HS-27A (cell line): ENCODE measurements around the gene PES1.
"Not testable (repeated sequence)": the region's sequence is repeated elsewhere in the genome, so short reads cannot be mapped to it uniquely, and the experiment has no call there.

Experiments
- DNase-seq: peaks from one replicate; pipeline ENCODE4 v3.0.0-alpha.2; 2012; ENCODE audit warnings: low read depth, missing footprints

The PES1 gene

DNA sequence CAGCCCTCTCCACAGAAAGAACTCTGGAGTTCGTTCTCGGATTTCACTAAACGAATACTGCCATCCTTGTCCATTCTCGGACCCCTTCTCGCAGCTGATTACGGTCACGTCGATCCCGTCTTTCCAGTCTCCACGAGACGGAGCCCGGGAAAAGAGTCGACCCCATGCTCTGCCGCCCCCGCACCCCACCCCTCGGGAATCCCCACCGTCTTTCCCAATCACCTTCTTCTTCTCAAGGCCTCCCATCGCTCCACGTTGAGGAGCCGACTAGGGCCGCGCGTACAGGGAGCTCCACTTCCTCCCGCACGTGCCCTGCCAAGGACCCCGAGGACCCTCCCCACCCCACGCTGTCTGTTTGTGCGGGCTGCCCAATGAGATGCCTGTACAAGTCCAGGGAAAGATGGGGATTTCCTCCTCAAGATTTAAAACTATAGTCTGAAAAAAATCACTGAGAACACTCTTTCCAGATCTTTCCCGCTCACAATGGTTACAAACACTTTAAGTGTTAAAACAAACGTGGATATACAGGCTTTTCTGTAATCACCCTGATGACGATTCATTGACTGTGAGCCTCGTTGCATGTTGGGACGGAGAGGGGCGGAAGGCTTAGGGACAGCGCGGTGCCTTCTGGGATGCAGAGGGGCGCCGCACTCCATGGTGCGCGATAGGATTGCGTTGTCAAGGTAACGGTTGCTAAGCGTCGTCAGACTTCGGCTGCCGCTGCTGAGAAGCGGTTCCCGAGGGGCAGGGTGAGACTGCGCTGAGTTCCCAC, at the start of gene PES1:
Gene PES1, minus strand, starts transcription at position 323 of the 772 bp plus-strand sequence. Its CDS starts 77 bp downstream, at position 246.
- DNase-seq = peak; percentile 92

DNA sequence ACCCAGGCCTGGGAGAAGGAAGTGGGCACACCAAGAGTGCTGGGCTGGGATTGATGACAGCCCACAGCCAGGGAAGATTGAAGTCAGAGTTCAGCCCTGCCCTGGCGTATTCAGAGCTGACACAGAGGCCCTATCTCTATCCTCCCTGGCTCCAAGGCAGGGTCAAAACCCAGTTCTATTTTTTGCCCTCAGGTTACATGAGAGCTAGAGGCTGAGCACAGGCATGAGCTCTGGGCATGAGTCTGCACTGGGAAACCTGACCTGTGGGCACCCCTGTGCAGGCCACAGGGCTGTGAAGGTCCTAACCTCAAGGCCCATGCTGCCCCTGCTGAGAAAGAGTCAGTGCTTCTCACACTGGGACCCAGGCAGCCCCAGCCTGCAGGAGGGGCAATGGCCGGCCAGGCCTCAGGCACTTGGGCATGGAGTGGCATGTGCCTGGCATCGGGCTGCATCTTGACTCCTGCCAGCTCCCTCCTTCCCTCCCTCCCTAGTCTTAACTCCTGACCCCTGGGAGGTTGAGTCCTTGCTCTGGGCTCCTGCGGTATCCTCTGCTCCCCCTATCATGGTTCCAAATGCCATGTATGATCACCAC, 49.2 kb upstream of the PES1 start:
- DNase-seq = no peak

DNA sequence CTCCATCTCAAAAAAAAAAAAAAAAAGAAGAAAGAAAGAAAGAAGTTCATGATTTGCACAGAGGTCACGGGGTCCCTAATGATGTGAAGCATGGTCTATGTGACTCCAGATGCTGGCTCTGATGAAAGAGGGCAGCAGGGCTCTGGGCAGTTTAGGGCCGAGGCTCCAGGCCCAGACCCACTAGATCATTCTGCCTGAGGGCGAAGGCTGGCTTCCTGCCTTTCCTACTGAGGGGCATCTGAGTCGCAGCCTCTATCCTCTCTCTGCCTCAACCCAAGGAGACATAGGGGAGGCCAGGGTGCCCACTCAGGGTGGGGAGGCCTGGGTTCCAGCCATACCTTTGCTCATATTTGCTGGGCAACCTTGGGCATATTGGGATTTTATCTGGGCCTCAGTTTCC, 48.7 kb upstream of the PES1 start:
- no peak for DNase-seq

DNA sequence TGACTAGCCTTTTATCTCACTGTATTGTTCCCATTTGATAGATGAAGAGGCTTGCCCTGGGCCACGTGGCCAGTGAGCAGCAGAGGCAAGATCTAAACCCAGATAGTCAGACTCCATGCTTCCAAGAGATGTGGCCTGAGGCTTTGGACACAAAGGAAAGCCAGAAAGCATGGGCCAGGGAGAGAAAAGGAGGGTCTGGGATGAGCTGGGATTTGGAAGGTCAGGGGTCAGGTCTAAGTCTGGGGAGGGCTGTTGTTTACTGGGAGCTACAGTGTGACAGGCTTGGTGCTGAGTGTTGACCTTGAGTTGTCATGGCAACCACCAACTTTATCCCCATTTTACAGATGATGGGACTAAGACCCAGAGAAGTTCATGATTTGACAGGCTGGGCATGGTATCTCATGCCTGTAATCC, 46.0 kb upstream of the PES1 start:
- DNase-seq = no peak

DNA sequence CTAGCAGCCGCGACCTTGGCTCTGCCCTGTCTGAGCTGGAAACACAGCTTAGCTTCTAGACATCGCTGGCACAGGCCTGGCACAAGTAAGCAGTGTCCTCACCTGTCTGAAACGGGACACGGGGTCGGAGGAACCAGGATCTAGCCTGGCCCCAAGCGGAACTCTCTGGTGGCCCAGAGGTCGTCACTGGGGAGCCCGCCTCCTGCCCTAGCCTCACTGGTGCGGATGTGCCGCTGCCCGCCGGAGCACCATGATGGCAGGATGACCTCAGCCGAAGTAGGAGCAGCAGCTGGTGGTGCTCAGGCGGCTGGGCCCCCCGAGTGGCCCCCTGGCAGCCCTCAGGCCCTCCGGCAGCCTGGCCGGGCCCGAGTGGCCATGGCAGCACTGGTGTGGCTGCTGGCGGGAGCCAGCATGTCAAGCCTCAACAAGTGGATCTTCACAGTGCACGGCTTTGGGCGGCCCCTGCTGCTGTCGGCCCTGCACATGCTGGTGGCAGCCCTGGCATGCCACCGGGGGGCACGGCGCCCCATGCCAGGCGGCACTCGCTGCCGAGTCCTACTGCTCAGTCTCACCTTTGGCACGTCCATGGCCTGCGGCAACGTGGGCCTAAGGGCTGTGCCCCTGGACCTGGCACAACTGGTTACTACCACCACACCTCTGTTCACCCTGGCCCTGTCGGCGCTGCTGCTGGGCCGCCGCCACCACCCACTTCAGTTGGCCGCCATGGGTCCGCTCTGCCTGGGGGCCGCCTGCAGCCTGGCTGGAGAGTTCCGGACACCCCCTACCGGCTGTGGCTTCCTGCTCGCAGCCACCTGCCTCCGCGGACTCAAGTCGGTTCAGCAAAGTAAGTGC, 44.7 kb upstream of the PES1 start:
- DNase-seq = no peak

DNA sequence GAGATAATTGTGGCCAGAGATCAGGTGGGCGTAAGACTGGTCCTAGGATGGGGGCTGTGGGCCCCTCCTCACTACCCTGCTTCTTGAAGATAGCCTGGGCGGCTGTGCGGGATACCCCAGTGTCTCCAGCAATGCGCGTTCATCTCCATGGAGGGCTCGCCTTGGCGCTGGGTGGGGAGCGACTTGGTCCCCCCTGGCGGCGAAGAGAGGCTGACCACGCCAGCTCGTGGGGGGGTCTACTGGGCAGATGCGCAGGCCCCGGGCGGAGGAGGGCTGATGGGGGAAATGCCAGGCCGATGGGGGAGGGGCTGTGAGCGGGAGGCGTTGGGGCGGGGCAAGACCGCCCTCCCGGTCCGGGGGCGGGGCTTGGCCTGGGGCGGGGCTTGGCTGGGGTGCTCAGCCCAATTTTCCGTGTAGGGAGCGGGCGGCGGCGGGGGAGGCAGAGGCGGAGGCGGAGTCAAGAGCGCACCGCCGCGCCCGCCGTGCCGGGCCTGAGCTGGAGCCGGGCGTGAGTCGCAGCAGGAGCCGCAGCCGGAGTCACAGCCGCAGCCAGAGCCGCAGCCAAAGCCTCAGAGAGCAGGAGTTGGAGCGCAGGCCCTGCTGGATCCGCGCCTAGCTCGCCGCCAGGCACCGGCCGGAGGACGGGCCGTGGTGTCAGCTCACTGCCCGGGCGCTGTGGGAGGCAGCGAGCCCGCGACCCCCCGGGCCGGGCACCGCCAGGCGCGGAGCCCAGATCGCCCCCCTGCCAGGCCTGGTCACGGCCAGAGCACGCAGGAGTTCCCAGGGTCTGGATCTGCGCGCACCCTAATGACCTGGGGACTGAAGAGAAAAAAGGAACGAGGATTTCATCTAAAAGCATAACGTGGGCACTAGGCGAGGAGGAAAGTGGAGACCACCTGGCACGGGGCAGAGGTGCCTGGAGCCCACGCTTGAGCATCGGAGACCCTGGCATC, 43.8 kb upstream of the PES1 start, which contains the start of gene SLC35E4:
Gene SLC35E4, plus strand, starts transcription at position 509 of the 953 bp plus-strand sequence. CDS start 670 bp downstream, outside the sequence.
- peak; percentile 72 for DNase-seq

DNA sequence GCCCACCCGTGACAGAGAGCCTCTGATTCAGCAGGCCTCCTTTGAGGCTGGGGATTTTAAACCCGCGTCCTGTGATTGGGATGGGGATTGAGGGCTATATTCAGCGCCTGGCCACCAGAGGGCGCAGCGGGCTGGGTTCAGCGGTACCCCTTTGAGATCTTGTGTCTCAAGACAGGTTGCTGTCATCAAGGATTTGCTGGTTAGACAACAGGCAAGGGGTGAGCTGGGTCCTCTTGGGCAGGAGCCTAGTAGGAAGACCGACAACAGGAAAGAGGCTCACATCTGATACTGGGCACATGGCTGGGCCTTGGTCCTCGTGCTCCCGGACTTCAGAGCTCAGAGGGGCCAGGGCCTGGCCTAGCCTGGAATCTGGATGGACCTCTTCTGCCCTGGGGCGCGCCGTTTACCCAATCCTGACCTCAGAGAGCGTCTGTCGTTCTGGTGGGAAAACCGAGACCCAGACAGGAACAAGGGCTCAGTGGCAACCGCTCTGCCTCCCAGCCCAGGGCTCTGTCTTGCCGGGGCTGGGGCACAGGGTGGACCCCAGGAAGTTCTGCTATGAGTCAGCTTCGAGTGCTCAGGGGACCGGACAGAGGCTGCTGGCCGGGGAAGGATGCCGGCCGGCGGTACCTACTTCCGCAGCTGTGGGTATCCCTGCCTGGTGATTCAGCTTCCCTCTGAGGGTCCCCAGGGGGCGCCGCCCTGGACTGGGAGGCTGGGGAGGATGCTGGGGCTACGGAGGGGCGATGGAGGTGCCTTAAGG, 42.9 kb upstream of the PES1 start:
- DNase-seq = peak; percentile 65

DNA sequence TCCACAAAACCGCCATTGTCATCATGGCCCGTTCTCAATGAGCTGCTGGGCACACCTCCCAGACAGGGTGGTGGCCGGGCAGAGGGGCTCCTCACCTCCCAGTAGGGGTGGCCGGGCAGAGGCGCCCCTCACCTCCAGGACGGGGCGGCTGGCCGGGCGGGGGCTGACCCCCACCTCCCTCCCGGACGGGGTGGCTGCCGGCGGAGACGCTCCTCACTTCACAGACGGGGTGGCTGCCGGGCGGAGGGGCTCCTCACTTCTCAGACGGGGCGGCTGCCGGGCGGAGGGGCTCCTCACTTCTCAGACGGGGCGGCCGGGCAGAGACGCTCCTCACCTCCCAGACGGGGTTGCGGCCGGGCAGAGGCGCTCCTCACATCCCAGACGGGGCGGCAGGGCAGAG, 39.8 kb upstream of the PES1 start:
- DNase-seq = not testable (repeated sequence)

DNA sequence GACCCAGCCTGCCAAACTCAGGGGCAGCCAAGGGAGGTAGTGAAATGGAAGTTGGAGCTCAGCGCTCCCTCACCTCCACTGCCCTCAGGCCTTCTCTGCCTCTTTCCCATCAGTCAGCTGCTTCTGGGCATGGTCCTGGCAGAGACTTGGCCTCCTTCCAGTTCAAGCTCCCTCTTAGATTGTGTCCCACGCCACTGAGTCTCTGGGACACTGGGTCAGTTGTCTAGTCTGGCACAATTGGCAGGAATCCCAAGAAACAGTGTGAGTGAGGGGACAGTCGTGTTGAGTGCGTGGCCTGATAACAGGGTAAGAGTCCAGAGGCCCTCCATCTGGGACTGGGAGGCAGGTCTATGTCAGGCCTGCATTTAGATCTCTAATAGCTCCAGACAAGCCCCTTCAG, 36.8 kb upstream of the PES1 start:
- no peak for DNase-seq

DNA sequence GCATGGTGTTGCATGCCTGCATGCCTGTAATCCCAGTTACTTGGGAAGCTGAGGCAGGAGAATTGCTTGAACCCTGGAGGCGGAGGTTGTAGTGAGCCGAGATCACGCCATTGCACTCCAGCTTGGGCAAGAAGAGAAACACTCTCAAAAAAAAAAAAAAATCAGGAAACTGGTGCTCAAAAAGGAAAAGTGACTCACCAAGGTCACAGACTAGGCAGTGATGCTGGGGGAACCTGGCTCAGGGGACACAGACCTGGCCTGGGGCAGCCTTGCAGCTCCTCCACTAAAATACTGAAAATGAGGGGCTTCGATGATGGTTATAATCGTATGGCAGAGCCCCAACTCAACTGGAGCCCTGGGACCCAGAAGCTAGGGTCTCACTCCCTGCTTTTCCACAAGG, 35.8 kb upstream of the PES1 start:
- DNase-seq = no peak

DNA sequence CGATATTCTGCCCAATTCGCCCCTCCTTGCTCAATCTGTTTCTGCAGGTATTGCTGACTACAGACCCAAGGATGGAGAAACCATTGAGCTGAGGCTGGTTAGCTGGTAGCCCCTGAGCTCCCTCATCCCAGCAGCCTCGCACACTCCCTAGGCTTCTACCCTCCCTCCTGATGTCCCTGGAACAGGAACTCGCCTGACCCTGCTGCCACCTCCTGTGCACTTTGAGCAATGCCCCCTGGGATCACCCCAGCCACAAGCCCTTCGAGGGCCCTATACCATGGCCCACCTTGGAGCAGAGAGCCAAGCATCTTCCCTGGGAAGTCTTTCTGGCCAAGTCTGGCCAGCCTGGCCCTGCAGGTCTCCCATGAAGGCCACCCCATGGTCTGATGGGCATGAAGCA, 34.7 kb upstream of the PES1 start:
- no peak for DNase-seq

DNA sequence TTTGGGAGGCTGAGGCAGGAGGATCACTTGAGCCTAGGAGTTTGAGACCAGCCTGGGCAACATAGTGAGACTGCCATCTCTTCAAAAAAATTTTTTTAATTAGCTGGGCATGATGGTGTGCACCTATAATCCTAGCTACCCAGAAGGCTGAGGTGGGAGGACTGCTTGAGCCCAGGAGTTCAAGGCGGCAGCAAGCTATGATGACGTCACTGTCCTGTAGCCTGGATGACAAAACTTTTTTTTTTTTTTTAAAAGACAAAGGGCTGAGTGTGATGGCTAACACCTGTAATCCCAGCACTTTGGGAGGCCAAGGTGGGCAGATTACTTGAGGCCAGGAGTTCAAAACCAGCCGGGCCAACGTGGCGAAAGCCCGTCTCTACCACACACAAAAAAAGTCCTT, 28.2 kb upstream of the PES1 start:
- DNase-seq = not testable (repeated sequence)

DNA sequence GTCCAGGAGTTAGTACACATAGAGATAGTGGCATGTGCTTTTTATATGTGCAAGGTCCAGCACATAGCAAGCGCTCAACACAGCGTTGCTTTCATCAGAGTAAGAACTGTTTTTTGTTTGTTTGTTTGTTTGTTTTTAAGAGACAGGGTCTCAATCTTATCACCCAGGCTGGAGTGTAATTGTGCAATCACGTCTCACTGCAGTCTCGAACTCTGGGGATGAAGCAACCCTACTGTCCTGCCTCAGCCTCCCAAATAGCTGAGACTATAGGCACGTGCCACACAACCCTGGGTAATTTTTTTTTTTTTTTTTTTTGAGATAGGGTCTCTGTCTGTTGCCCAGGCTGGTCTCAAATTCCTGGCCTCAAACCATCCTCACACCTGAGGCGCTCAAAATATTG, 26.1 kb upstream of the PES1 start:
- no peak for DNase-seq

DNA sequence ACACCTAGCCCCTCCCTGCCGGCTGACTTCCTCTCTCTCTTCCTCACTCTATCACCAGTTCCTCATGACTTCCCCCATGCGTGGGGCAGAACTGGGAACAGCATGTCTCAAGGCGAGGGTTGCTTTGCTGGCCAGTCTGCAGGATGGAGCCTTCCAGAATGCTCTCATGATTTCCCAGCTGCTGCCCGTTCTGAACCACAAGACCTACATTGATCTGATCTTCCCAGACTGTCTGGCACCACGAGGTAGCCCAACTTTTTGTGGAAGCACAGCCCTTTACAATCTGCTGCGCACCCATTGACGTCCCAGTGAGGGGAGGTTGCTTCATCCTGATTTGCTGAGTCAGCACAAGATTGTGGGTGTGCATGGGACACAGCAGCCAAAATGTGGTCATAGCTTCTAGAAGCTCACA, 23.8 kb upstream of the PES1 start:
- DNase-seq = no peak

DNA sequence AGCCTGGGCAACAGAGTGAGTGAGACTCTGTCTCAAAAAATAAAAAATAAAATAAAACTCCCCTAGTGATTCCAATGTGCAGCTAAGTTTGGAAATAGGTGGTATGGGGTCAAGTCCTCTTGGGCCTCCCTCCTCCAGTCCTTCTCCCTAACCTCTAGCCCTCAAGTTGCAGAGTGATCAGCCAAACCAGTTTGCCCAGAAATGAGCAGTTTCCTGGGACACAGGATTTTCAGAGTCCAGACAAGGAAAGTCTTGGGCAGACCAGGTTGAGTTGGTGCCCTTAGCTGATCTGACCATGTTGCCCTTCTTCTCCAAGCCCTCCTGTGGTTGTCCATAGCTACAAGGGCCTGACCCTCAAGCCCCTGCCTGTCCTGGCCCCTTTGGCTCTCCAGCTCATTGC, 23.2 kb upstream of the PES1 start:
- no peak for DNase-seq

DNA sequence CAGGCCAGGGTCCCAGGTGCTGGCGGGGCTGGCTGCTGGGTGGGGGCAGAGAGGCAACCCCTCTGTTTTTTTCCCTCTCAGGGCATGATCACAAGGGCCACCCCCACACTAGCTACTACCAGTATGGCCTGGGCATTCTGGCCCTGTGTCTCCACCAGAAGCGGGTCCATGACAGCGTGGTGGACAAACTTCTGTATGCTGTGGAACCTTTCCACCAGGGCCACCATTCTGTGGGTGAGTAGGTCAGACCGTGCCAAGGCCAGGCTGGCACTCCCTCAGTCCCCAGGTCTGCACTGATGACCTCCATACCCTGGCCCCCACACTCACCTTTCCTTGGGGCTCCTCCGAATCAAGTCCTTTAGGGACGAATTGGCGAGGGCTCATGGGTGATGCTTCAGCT, 22.6 kb upstream of the PES1 start:
- DNase-seq = no peak

DNA sequence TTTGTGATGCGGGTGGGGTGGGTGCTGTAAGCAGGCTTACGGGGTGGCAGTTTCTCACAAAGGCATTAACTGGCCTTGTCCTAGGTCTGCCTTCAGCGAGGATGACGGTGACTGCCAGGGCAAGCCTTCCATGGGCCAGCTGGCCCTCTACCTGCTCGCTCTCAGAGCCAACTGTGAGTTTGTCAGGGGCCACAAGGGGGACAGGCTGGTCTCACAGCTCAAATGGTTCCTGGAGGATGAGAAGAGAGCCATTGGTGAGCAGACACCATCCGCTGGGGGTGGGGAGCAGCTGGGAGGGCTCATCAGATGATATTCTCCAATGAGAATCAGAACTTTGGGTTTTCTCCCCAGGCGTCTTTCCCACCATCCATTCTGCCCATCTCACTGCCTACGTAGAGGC, 21.1 kb upstream of the PES1 start:
- no peak for DNase-seq

DNA sequence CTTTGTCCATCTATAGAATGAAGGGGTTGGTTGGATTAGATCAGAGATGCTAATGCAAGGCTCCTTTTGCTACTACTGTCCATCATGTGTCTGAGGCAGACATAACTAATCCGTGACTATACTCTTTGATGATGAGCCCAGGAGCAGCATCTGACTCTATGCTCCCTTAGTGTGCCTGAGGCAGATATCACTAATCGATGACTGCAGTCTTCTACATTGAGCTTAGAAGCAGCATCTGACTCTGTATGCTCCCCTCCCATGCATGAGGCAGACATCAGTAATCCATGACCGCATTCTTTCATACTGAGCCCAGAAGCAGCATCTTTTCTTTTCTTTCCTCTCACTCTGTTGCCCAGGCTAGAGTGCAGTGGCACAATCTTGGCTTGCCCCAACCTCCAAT, 19.5 kb upstream of the PES1 start:
- no peak for DNase-seq

DNA sequence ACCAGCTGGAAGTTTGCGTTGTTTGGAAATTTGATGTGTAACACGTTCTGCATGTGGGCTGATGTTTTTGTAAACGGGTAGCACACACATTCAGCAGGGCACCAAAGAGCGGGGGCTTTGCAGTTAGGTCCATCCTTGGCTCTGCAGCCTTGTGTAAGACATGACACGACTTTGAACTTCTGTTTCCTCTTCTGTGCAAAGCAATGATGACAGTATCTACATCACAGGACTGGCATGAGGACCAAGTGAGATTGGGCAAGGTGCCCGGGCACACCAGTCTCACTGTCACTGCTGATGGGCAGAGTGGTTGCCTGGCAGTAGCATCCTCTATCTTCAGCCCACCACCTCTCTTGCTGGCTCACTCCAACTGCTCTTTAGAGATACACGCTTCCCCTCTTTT, 18.6 kb upstream of the PES1 start:
- DNase-seq = no peak

DNA sequence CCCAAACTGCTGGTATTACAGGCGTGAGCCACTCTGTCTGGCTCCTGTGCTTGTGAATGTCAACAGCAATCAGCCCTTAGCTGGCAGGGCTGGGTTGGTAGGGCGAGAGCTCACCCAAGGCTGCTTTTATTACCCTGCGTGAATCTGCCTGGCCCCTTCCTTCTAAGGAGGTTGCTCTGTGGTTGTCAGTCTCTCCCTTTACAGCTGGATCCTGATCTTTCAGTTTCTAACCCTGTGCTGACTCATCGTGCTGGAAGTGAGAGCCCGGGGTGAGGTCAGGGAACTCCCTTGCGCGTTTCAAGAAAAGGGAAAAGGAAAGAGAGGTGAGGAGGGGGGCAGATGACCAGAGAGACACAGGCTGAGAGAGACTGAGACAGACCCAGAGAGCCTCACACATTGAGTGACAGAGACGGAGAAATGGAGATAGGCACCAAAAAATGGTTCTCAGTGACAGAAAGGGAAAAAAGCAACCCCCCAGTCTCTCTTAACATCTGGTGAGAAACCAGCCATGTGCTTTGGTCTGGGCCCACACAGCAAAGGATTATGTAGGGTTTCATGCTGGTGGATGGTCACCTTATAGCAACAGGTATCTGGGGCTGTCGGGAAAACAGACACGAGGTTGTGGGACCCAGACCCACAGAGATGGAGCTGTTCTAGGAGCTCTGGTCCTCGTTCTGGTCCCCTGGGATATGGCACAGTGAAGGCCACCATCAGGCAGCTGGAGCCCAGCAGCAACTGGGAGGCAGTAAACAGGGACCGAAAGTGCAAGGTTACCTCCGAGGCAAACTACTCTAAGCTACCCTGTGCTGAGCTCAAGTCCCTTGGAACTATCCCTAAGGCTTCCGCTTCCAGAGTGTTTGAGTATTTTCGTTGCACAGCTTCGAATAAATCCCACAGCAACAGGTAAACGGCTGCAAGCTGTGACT, 17.8 kb upstream of the PES1 start:
- DNase-seq = no peak
